Large intestine (tissue), 3 donors: Measurements from ENCODE around the gene SCGB3A2. TPM values are rescaled to one million over a fixed set of nuclear protein-coding genes. Genes with fewer than 3 reads are reported as not detected.
"Not testable (repeated sequence)": the region's sequence is repeated elsewhere in the genome, so short reads cannot be mapped to it uniquely, and the experiment has no call there.

ENCODE experiments used
- DNase-seq, 2 donors: peaks; one replicate each; pipeline versions ENCODE4 v3.0.0 to v3.0.0-alpha.2; 2013
- H3K27ac ChIP-seq: one replicate; pipeline ENCODE4 v1.5.1; 2013; ENCODE audit warnings: low read length
- H3K27me3 ChIP-seq: 2 replicates; pipeline ENCODE4 v1.6.1; 2013; ENCODE audit warnings: low read length; ENCODE audit not compliant: control insufficient read depth, insufficient read depth
- H3K36me3 ChIP-seq: 2 replicates; pipeline ENCODE4 v1.6.1; 2013; ENCODE audit warnings: low read length; ENCODE audit not compliant: control insufficient read depth, insufficient read depth
- H3K4me1 ChIP-seq: one replicate; pipeline ENCODE4 v1.6.1; 2013; ENCODE audit warnings: low read length; ENCODE audit not compliant: control insufficient read depth, insufficient read depth
- H3K4me3 ChIP-seq: one replicate; pipeline ENCODE4 v1.5.1; 2013; ENCODE audit warnings: low read length
- H3K9me3 ChIP-seq: one replicate; pipeline ENCODE4 v1.6.1; 2013; ENCODE audit warnings: mild to moderate bottlenecking, low read depth, low read length, moderate library complexity; ENCODE audit not compliant: control insufficient read depth
- WGBS: methylation state at CpG from one replicate; pipeline ENCODE4 v1.1.5; 2013; ENCODE audit warnings: low lambda C conversion rate; ENCODE audit not compliant: insufficient coverage; 5-methylcytosine and 5-hydroxymethylcytosine counted together
- polyA plus RNA-seq: library from polyadenylated mRNA; unstranded; fragments of 120-200 nt; gene quantifications from one replicate; pipeline ENCODE4 v1.2.1, GENCODE V29; 2013

The SCGB3A2 gene
- polyA plus RNA-seq, 1 donor: not detected

DNA sequence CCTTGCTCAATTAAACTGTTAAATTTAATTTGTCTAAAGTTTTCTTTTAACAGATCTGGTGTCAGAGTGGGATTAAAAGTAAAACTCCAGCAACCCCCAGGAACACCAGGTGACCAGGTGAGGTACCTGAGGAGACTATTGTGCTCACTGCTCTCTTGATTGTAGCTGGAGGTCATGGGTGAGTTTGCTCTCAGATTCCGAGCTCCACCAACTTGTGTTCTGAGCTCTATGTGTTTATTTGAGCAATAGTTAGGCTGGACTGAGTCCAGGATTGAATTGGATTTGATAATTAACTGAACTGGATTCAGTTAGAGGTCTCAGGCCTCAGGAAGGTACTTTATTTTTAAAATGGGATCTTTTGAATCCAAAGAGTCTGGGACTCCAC, 17.9 kb upstream of the SCGB3A2 start:
- DNase-seq: no peak
- Histone ChIP-seq H3K4me1 (no peaks in the 10 kb centered on the region), H3K4me3 (no peak overlapping the region), H3K27me3 (no peaks in the 10 kb centered on the region), H3K36me3 (no peaks in the 10 kb centered on the region), H3K9me3 (no peaks in the 10 kb centered on the region), H3K27ac (no peak overlapping the region)
- WGBS: no CpG with 5 or more reads among the region's 1 CpG

DNA sequence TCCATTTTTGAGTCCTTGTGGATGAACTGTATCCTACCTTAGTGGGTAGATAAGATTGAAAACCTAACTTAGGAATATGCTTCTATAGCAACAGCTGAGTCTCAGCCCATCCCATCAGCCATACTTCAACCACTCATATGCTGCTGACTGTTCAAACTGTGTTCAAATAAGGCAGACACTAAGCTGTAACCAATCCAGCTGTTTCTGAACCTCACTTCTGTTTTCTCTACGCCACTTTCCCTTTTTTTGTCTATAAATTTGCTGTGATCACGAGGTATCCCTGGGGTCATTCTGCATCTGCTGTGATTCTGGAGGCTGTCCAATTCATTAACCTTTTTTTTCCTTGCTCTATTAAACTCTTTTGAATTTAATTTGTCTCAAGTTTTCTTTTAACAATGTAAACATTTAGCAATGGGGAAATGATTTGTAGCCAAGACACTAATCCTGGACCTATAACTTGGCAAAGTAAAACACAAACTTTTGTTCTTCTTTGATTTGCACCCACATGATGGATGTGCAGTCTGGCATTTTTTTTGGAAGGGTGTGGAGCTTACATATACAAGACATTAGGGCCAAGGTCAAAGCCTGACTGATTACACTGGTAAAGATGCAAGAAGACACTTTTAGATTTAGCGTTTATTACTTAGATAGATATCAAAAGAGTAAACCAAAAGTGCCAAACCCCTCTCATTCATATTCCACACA, 14.9 kb upstream of the SCGB3A2 start:
- 63% methylated on average over 2 of the region's 3 CpGs for WGBS
- Histone ChIP-seq H3K9me3 (no peaks in the 10 kb centered on the region), H3K27me3 (no peaks in the 10 kb centered on the region), H3K4me3 (no peak overlapping the region), H3K36me3 (no peaks in the 10 kb centered on the region), H3K27ac (no peak overlapping the region), H3K4me1 (no peaks in the 10 kb centered on the region)
- no peak for DNase-seq

DNA sequence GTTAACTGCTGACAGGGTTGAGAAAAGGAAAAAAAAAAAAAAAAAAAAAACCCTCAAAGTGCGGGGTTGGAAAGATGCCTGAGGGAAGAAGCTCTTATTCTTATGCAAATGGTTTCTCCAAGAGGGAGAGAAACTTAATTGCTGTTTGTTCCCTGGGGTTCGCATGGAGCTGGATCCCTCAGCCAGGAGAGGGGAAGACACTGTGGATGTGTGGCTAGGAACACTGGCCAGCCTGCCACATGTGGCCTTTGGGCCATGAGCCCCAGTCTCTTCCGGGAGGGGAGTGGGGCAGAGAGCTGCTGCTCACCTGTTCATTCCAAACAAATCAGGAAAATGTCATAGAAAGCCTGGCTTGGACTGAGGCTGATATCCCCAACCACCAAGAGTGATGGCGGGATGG, 9.4 kb upstream of the SCGB3A2 start:
- WGBS: no CpG with 5 or more reads among the region's 4 CpGs
- DNase-seq: no peak
- Histone ChIP-seq H3K27me3 (no peaks in the 10 kb centered on the region), H3K36me3 (no peaks in the 10 kb centered on the region), H3K9me3 (no peaks in the 10 kb centered on the region), H3K4me1 (no peaks in the 10 kb centered on the region), H3K4me3 (no peak overlapping the region), H3K27ac (no peak overlapping the region)

DNA sequence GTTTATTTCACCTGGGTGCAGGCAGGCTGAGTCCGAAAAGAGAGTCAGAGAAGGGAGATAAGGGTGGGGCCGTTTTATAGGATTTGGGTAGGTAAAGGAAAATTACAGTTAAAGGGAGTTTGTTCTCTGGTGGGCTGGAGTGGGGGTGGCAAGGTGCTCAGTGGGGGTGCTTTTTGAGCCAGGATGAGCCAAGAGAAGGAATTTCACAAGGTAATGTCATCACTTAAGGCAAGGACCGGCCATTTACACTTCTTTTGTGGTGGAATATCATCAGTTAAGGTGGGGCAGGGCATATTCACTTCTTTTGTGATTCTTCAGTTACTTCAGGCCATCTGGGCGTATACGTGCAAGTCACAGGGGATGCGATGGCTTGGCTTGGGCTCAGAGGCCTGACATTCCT, 8.6 kb upstream of the SCGB3A2 start:
- H3K4me1 ChIP-seq, DNase-seq, H3K4me3 ChIP-seq, H3K27me3 ChIP-seq, H3K9me3 ChIP-seq, H3K36me3 ChIP-seq, H3K27ac ChIP-seq: not testable (repeated sequence)
- WGBS: no CpG with 5 or more reads among the region's 6 CpGs

DNA sequence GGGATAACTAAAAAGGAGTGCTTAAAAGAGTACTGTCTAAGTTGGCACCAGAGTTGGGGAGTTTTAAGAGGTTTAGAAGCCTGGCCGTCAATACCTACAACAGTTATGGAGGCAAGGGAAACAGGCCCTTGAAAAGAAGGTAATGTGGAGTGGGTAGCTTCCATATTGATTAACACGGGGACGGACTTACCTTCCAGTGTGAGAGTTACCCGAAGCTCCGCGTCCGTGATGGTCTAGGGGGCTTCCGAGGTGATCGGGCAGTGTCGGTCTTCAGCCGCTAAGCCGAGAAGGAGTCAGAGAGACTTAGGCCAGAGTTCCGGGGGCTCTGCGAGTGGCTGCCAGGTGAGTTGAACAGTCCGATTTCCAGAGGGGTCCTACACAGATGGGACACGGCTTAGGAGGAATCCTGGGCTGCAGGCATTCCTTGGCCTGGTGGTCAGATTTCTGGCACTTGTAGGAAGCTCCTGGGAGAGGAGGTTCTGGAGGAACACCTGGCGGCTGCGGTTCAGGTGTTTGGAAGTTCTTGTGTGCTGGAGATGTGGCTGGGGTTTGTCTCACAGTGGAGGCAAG, 6.4 kb upstream of the SCGB3A2 start:
- not testable (repeated sequence) for H3K4me3 ChIP-seq, H3K9me3 ChIP-seq, H3K27ac ChIP-seq, H3K27me3 ChIP-seq, DNase-seq, H3K4me1 ChIP-seq, H3K36me3 ChIP-seq
- WGBS: no CpG with 5 or more reads among the region's 18 CpGs

DNA sequence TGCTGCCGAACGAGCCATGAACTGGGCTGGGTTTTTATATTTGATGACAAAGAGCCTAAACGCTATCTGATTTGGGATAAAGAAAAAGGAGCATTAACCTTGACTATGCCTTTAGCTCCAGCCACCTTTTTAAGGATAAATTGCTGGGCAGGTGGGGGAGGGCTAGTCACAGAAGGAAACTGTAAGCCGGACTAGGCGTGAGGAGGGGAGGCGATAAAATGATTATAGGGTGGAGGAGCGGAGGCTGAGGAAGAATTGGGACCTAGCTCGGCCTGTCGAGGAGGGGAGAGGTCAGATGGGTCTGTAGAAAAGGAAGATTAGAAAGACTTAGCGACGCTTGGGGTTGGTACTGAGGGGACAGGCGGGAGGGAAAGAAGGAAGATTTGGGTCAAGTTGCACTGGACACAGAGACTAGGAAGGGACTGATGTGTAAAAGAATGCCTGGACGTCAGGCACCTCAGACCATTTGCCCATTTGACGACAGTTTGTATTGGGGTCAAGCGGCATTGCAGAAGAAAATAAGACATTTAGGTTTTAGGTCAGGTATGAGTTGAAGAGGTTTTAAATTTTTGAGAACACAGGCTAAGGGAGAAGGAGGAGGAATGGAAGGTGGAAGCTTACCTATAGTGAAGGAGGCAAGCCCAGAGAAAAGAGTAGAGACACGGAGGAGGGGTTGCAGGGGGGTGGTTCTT, 5.6 kb upstream of the SCGB3A2 start:
- not testable (repeated sequence) for H3K4me3 ChIP-seq, H3K27me3 ChIP-seq, H3K9me3 ChIP-seq, H3K36me3 ChIP-seq, H3K27ac ChIP-seq, DNase-seq, H3K4me1 ChIP-seq
- WGBS: 95% methylated on average over 3 of the region's 16 CpGs

DNA sequence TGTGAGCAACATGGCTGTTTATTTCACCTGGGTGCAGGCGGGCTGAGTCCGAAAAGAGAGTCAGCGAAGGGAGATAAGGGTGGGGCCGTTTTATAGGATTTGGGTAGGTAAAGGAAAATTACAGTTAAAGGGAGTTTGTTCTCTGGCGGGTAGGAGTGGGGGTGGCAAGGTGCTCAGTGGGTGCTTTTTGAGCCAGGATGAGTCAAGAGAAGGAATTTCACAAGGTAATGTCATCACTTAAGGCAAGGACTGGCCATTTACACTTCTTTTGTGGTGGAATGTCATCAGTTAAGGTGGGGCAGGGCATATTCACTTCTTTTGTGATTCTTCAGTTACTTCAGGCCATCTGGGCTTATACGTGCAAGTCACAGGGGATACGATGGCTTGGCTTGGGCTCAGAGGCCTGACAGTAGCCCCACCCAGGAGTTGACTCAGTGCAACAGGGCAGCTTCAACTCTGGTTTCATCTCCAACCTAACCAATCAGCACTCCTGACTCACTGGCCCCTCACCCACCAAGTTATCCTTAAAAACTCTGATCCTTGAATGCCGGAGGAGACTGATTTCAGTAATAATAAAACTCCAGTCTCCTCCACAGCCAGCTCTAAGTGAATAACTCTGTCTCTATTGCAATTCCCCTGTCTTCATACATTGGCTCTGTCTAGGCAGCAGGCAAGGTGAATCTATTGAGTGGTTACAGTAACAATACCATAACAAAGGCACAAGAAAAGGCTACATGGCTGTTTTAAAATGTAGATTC, 4.2 kb upstream of the SCGB3A2 start:
- DNase-seq: not testable (repeated sequence)
- WGBS: no CpG with 5 or more reads among the region's 8 CpGs

DNA sequence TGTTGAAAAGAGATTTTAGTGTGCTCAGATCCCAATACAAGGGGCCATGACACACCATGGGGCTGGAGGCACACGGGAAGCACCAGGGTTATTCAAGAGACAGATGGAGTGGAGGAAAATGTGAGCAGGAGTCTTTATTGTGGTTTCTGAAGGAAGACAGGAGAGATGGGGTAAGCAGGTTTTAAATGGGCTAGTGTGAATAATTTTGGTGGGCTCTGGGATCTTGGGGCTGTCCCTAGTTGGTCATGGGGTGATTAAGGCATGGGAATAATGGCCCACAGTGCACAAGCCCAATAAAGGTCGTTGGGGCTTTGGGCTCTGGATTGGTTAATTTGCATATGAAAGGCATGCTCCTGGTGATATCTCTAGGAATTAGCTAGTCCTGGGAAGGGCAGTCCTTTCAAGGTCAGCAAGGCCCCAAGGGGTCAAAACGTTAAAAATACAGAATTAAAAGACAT, 3.6 kb upstream of the SCGB3A2 start:
- Histone ChIP-seq H3K4me3 (no peak overlapping the region), H3K27me3 (no peaks in the 10 kb centered on the region), H3K4me1 (no peaks in the 10 kb centered on the region), H3K9me3 (no peaks in the 10 kb centered on the region), H3K27ac (no peak overlapping the region), H3K36me3 (no peaks in the 10 kb centered on the region)
- DNase-seq: no peak
- WGBS: 20% methylated on average over 1 of the region's 3 CpGs

More for the DNA sequence above, 4.2 kb upstream of the SCGB3A2 start:
- H3K4me1 ChIP-seq, H3K4me3 ChIP-seq, H3K36me3 ChIP-seq, H3K27ac ChIP-seq, H3K9me3 ChIP-seq, H3K27me3 ChIP-seq: not testable (repeated sequence)

DNA sequence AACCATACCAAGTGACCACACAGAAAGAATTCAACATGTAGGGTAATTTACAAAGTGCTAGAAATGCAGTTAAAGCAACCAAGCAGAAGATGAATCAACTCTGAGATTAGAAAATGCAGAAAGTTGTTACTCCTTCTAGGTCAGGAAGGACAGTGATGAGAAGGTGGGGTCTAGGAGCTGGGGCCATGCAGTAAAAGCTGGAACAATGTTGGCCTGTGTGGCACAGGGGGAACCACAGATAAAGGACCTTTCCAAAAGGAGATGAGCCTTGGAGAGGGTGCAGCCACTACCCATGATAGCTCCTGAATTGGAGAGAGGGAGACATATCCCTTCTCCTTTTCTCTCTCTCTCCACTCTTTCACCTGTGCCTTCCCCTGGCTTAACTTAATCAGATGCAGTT, 2.4 kb upstream of the SCGB3A2 start:
- no peak for DNase-seq
- Histone ChIP-seq H3K27me3 (no peaks in the 10 kb centered on the region), H3K27ac (no peak overlapping the region)

DNA sequence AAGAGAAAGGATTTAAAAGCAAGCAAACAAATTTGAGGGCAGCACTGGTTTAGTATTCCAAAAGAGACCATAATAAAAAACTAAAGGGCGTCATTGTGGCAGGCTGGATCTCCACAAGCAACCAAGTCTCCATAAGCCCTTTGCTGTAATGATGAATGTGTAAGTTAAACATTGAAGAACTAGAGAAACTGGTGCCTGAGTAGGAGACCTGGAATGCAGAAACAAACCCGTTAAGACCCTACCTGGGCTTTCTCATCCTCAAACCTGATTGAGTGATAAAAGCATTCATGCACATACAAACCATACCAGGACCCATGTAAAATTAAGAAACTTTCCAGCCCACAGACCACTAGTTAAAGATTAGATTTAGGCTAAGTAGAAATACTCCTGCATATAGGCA, 1.9 kb upstream of the SCGB3A2 start:
- no peak for DNase-seq
- Histone ChIP-seq H3K27me3 (no peaks in the 10 kb centered on the region), H3K4me1 (no peaks in the 10 kb centered on the region), H3K36me3 (no peaks in the 10 kb centered on the region), H3K9me3 (no peaks in the 10 kb centered on the region), H3K27ac (no peak overlapping the region), H3K4me3 (no peak overlapping the region)
- WGBS: 100% methylated on average over 1 of the region's 2 CpGs

More for the DNA sequence above, 2.4 kb upstream of the SCGB3A2 start:
- Histone ChIP-seq H3K4me3 (no peak overlapping the region), H3K9me3 (no peaks in the 10 kb centered on the region), H3K4me1 (no peaks in the 10 kb centered on the region), H3K36me3 (no peaks in the 10 kb centered on the region)
